ENCODE measurements around the gene SPTBN2.
A peak's percentile ranks its signal among the peaks of the same experiment; 100 is the strongest.

SPTBN2 gene

DNA sequence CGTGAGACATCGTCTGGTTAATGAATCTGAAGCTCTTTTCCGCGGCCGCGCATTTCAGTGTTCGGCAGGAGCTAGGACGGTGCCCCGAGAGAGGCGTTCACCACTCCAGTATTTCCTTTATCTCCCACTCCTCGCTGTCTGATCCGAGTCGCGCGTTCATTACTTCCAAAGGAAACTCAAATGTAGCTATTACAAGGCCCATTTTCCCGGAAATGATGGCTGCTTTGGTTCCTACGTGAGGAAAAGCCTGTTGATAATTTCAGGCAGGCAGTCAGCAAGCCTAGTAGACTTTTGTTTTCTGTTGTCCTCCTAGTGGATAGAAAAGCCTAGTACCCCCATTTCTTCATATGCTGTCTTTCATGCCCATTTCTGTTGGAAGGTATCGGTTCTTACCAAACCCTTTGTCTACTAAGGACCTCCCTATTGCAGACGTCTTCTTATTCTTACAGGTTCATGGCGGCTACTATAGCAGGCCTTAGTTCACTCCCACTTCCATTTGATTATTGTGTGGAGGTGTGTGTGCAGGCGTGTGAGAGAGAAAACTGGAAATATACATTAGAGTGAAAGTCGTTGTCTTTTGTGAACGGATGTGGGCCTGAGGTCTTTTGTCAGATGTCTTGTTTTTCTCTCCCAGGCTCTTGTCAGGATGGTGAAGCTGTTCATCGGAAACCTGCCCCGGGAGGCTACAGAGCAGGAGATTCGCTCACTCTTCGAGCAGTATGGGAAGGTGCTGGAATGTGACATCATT is 89.8 kb downstream of the SPTBN2 start:
- DNase-seq (ENCODE audit: low read depth in 2 of 2): no peak

DNA sequence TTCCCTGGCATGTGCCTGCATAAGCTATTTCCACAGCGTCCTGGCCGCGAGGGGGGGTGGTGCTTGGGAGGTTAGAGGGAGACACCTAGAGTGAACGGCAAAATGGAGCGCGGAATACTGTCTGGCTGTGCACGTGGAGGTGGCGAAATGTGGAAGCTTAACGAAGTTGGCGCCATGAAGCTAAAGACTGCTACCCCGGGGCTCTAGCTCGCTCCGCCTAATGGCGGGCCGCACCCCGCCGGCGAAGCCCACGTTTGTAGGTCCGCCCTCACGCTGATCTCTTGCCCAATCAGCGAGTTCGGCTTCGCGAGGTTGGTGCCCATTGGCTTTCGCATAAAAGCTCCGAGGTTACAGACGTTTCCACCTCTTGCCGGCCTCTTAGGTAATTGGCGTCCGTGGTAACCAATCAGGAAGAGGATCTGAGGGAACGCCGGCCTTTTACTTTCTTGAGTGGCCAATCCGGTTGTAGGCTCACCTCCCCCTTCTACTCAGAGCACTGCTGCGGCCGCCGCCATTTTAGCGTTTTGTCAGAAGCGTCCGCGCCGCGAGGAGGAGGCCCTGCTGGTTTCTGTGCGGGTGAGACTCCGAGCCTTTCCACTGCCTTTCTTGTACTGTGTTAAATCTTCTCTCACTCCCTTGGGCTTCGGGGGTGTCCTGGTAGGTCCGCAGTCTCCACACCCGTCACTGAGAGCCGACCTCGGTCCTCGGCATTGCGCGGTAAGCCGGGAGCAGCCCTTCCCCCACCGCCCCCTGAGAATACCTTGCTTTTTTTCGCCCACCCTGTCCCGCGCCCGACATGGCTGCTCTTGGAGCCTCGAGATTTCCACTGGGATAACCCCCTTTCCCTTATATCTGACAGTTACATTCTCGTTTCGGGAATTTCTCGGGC is 90.6 kb downstream of the SPTBN2 start, which contains the start of gene RBM4:
TSS of gene RBM4 (plus strand) at position 527 of the 889 bp plus-strand sequence. CDS start 1,009 bp downstream, outside the sequence.
- peak; percentile 89 to 91 for DNase-seq (ENCODE audit: low read depth in 2 of 2)

DNA sequence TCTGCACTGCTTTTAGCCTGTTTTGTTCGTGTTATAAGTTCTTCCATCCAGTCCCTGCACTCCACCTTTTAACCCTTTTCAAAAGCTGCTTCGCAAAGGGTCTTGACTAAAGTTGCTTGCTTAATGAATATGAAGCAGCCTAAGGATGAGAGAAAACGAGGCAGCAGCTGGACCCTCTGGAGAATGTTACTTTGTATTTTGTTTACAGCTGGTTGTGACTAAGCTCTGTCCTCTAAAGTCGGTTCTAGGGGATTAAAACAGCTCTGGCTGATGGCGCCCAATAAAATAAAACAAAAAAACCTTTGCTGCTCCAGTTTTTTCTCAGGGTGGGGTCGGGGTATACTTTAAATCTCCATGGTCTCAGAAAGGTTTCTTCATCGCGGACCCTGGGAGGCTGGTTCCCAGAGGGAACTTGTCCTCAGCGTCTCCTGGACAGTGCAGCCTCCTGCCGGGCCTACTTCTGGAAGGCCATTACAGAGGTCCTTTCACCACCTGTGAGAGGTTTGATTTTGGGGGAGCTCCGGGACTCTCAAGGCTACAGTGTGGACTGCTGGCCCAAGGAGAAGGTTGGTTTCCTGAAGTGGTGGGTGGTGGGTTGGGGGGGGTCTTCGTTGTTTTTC is 91.3 kb downstream of the SPTBN2 start:
- no peak for DNase-seq (ENCODE audit: low read depth in 2 of 2)

DNA sequence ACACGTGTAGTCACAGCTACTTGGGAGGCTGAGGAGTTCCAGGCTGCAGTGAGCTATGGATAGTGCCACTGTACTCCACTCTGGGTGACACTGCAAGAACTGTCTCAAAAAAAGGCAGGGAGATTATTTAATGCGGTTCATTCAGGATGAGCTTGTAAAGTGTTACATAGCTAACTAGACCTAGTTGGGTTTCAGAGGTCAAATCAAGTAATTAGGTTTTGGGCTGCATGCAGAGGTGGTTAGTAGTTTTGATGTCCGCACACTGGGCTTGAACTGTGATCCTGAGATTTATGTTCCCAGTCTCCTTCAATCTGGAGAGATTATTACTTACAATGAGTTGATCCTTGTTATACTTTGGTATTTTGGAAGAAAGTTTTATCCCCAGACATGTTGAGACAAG is 92.6 kb downstream of the SPTBN2 start:
- no peak for DNase-seq (ENCODE audit: low read depth in 2 of 2)

Measured in activated CD4-positive, alpha-beta T cell treated with anti-CD3 and anti-CD28 coated beads for 24 hours (primary cell).